ENCODE measurements around the gene KCNH1.

DNA sequence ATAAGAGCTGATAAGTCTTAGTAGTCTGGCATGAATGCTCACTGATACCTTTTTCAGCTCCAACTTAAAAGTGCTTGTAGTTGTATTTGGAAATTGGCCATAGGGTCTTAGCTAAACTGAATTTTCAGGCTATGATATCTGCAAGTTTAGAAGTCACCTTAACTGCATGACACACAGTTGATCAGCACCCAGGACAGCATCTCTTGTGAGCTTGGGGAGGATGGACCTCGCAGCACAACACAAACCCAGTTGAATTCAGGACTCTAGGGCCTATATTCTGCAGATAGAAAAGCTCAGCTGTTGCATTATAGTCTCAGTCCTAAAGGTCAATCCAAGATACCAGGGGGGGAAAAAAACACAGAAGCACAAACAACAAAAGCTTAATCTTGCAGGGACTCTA is 394.3 kb downstream of the KCNH1 start:
- no peak for TF ChIP-seq CTCF (conservative IDR thresholded peaks at IDR 0.05)
- no peak for TF ChIP-seq ZFX (IDR thresholded peaks at IDR 0.05)
